Neural progenitor cell (in vitro differentiated cells): ENCODE results near the gene MINDY4B.

Experiments used
- CTCF ChIP-seq: fragments of 200-600 bp; sonication (generic); IDR thresholded peaks from 2 replicates; pipeline ENCODE4 v1.5.1; 2017; ENCODE audit warnings: antibody characterized with exemption, mild to moderate bottlenecking
- EZH2 ChIP-seq: fragments of 200-600 bp; sonication (generic); IDR thresholded peaks from 2 replicates; pipeline ENCODE4 v1.6.1; 2017; ENCODE audit warnings: antibody characterized with exemption, mild to moderate bottlenecking, moderate library complexity

- no peak for TF ChIP-seq CTCF
- no peak for TF ChIP-seq EZH2
Measured at GRCh38 chr3:150870406-150870805, 34.8 kb downstream of the MINDY4B start.
